ENCODE measurements around the gene VHLL.
"Not testable (repeated sequence)": the region's sequence is repeated elsewhere in the genome, so short reads cannot be mapped to it uniquely, and the experiment has no call there.

VHLL gene

GRCh38 chr1:156298852-156299357, at the start of gene VHLL:
TSS of gene VHLL (minus strand) at chr1:156299307. CDS start at chr1:156299189, 118 bp downstream.
- DNase-seq (ENCODE audit: low read depth): no peak

DNA sequence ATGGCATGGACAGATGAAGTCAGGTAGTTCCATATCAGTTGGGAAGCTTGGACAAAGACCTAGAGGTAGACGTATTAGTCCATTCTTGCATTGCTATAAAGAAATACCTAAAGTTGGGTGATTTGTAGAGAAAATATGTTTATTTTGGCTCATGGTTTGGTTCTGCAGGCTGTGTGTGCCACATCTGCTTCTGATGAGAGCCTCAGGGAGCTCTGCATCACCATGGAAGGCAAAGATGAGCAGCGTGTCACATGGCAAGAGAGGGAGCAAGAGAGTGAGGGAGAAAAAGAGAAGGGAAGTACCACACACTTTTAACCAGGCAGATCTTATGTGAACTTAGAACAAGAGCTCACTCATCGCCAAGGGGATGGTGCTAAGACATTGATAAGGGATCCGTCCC, 48.2 kb upstream of the VHLL start:
- DNase-seq (ENCODE audit: low read depth): no peak

- DNase-seq (ENCODE audit: low read depth): no peak
Observed at GRCh38 chr1:156346636-156347035, 47.5 kb upstream of the VHLL start.

DNA sequence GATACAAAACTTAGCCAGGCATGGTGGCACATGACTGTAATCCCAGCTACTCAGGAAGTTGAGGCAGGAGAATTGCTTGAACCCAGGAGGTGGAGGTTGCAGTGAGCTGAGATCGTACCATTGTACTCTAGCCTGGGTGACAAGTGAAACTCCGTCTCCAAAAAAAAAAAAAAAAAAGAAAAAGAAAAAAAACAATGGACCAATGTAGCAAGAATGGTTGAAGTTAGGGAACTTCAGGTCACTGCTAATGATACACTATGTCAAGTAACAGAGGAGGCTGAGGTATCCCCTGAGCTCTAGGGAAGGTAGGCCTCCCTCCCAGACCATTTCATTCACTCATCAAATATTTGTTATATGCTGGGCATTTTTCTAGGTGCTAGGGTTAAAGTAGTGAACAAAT, 46.9 kb upstream of the VHLL start:
- not testable (repeated sequence) for DNase-seq (ENCODE audit: low read depth)

- DNase-seq (ENCODE audit: low read depth): no peak
Observed at GRCh38 chr1:156344409-156344808, 45.3 kb upstream of the VHLL start.

DNA sequence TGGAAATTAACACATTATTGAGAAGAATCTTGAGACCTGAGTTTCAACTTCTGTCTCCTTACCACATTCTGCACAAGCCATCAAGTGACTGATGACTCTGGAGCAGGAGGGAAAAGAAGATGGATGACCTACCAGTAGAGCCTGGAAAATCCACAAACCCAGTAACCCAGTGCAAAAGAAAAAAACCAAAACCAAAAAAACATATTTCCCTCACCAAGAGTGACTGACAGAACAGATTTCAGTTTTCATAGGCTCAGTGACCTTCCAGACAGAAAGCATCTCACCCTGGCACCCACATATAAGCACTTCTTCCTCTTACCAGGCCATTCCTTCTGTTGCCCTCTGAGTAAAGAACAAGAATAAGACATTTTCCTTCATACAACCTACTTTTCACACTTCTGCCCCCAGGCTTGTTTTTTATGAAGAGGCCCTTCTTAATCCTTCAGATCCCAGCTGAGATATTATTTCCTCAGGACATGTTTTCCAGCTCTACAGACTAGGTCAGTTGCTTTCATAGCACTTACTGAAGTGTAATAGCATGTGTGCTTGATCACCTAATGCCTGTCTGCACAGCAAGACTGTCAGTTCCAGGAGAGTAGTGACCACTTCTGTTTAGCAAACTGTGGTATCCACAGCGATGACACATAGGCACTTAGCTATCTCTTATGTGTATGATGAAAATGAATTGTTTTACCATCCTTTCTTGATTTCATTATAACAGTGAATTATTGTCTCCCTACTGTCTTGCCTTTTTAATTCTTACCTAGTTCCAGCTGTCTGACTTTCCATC, 43.3 kb upstream of the VHLL start:
- DNase-seq (ENCODE audit: low read depth): no peak

DNA sequence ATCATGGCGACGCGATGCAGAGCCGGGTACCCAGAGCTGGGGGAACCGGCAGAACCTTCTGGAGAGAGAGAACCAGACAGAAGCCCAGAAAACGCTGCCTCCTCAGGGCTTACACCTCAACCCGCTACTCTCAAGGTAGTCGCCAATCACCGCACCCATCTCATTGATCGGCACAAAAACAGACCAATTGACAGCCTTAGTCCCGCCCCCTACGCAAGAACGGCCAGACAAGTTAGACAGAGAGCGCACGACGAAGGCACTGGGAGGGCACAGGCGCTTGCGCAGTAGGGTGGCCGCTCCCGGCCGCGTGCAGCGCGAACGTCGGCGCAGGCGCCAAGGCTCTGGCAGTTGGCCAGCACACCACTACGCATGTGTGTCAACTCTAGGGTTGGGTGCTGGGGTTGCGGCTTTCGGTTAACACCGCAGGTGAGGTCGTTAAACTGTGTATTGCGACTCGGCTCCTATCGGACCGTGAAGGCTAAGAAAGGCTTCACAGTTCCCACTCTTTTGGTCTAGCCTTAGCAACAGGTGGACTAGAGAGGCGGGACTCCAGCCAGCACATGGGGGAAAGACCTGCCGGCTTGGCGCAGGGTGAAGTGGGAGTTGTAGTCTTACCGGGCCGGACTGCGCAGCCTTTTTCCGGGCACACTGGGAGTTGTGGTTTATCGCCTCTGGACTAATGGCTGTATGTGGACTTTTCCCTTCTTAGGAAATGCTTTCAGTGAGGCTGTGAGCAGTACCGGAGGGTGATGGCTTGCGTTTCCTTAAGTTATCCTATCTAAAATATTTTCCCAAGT, 39.3 kb upstream of the VHLL start, which contains the start of the genes CCT3 and TSACC:
Gene CCT3, minus strand, starts transcription at position 113 of the 797 bp plus-strand sequence. Its CDS starts 108 bp downstream, at position 5.
Gene TSACC, plus strand, starts transcription at position 347 of the 797 bp plus-strand sequence. CDS start 1,232 bp downstream, outside the sequence.
- peak; percentile 99 for DNase-seq (ENCODE audit: low read depth)

DNA sequence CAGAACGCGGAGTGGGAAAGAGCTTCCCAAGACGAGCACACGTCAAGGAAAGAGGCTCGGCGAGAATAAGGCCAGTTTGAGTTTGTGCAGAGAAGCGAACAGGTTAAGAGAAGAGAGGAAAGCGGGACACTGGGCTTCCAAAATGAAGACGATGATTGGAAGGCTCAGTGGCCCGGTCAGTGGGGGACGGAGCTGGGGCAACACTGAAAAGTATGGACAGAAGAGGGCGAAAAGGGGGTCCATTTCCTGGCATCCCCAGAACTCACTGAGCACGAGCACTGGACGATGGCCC, 38.7 kb upstream of the VHLL start:
- DNase-seq (ENCODE audit: low read depth): no peak

DNA sequence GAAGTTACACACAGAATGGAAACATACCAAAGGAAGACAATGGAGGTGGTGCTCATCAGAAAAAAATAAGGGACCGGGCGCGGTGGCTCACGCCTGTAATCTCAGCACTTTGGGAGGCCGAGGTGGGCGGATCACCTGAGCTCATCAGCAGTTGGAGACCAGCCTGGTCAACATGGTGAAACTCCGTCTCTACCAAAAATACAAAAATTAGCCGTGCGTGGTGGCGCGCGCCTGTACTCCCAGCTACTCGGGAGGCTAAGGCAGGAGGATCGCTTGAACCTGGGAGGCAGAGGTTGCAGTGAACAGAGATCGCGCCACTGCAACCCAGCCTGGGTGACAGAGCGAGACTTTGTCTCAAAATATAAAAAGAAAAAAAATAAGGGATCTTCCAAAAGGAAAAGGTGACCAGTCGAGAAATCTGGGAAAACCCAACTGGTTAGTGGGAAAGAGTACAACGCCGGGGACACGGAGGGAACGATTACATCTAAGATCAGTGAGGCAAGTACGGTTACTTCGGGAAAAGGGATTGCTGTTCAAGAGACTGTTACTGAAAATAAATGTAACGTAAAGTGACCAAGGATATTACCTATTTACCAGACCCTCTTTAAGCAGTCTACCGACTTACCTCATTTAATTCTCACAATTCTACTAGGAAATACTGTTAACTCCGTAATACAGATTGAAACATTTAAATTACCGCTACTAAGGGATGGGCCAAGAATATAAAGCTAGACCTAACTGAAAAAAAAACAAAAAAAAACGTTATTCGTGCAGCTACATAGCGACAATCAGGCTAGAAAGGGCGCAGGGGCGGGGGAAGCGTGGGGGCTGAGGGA, 38.2 kb upstream of the VHLL start:
- DNase-seq (ENCODE audit: low read depth): no peak

DNA sequence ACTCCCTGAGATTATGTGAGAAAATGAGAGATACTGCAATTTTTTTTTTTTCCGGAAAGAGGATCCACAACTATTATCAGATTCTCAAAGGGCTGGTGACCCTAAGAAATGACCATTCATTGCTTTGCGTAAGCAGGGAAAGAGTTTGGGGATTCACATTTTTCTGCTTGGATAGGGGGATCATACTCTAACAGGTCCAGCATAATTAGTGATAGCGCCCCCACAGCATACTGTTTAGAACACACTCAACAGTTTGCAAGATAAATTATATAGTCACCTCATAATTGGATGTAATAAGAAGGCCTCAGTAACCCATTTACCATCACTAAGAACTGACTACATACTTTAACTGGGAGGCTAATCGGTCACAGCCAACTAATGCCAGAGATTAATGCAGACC, 37.1 kb upstream of the VHLL start:
- no peak for DNase-seq (ENCODE audit: low read depth)

GRCh38 chr1:156323179-156323578, 24.1 kb upstream of the VHLL start:
- DNase-seq (ENCODE audit: low read depth): not testable (repeated sequence)

- DNase-seq (ENCODE audit: low read depth): no peak
Observed at GRCh38 chr1:156320560-156320959, 21.5 kb upstream of the VHLL start.

GRCh38 chr1:156319664-156320063, 20.6 kb upstream of the VHLL start:
- no peak for DNase-seq (ENCODE audit: low read depth)

DNA sequence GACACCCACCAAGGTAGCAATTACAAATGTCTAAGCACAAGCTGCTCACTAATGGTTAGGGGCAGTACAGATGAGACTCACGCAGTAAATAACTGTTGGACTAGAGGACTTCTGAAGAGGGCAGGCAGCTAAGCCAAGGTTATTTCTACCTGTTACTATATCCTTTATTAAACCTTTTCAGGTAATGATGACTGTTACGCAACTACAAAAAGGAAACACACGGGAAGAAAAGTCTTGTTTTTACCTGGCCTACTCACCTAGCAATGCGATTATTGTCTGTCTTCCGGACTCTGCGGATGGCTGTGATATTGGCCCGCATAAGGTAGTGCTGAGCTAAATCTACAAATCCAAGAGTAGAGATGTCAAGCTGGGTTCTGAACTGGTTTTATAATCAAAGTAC, 17.8 kb upstream of the VHLL start:
- DNase-seq (ENCODE audit: low read depth): no peak

GRCh38 chr1:156310962-156311361, 11.9 kb upstream of the VHLL start:
- no peak for DNase-seq (ENCODE audit: low read depth)

DNA sequence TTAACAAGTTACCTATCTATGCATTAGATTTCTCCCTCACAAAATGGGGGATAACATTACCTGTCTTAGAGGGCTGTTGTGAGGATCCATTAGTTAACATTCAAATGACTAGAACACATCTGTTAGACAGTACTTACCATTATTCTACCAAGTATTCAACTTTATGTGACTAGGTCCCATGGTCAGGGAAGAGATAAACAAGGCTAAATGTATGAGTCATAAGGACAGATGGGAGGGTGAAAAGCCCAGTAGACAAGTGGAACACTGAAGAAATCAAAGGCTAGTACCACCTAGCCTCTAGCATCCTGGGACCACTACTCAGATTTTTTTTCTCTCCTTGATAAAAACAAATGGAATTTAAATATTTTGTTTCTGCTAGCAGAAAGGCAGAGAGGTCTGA, 9.0 kb upstream of the VHLL start:
- no peak for DNase-seq (ENCODE audit: low read depth)

DNA sequence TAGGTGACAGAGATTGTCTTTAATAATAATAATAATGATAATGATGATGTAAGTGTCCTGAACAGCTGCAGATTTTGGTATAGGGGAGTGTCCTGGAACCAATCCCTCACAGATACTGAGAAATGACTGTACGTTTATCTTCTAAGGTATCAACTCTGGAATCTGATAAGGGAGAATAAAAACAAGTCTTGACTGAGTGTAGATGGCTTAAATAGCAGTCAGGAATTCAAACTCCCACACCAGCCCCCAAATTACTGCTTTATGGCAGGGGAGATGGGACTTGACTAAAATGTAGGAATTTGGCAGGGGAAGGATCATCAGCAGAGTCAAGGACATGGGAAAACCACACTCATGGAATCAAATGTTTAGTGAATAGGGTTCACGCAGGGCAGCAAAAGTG, 6.1 kb upstream of the VHLL start:
- no peak for DNase-seq (ENCODE audit: low read depth)

DNA sequence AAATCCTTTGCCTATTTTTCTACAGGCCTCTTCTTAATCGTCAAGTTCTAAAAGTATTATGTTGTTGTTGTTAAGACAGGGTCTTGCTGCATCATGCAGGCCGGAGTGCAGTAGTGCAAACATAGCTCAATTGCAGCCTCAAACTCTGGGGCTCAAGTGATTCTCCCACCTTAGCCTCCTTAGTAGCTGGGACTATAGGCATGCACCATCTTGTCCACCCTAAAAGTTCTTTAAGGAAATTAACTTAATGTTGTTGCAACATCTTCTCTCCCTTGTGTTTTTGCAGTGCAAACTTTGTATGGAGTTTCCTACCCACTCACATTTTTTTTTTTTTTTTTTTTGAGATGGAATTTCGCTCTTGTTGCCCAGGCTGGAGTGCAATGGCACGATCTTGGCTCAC, 4.1 kb upstream of the VHLL start:
- DNase-seq (ENCODE audit: low read depth): no peak

DNA sequence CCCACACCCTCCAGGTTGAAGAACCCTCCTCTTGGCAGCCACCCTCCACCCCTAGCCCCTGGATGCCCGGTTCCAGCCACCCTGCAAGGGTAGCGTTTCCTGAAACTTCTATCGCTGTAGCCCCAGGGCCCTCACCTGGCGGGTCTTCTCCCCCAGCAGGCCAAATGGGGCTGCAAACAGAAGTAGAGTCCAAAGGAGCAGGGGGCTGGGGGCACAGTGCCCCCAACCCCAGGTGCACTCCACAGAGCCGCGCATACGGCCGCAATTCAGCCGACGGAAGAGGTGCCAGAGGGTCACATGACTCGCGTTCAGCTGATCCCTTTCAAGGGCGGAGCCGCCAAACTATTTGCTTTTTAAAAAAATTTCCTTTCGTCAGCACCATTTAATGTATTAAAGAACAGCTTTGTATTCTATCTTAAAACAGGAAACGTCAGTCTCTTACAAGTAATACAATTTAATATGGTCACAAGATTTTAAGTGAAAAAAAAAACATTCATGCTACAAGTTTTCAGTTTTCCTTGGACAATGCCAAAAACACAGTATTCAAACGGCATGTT, 3.6 kb downstream of the VHLL start, which contains the start of gene GLMP:
Gene GLMP, minus strand, starts transcription at position 289 of the 557 bp plus-strand sequence. Its CDS starts 34 bp downstream, at position 255.
- DNase-seq (ENCODE audit: low read depth): no peak

DNA sequence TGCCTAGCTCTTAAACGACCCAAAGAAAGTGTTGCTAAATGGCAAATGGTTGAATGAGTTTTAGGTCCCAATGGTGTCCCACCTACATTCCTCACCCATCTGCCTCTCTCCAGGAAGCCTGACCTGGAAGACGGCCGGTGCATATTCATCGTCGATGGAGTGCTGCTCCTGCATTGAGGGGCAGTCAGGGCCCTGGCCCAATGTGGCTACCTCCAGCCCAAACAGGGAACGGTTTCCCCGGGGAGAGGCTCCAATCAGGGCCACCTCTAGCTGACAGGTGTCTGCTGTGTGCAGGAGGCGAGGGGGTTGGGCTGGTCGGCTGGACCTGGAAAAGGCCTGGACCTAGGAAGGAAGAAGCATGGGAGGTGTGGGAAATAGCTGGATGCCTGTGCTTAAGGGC, 5.2 kb downstream of the VHLL start:
- DNase-seq (ENCODE audit: low read depth): no peak

DNA sequence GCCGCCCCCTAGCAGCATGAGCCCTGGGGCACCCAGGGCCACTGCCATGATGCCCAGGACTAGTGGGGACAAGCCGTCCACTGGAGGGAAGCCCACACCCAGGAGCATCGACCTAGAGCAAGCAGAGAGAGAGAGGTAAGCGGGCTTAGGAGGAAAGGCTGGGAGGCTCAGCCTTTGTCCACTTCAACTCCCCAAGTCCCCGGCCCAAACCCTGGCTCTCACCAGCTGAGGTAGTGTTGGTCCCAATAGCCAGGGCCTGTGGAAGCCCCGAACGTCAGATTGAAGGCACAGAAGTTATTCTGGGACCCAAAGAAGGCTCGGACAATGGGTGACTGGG, 6.0 kb downstream of the VHLL start:
- DNase-seq (ENCODE audit: low read depth): no peak
